Panc1 (cell line): ENCODE measurements around the gene SDK1.

Experiments
- POLR2AphosphoS5 ChIP-seq: IDR thresholded peaks from 2 replicates; pipeline ENCODE4 v1.6.1; 2012; ENCODE audit warnings: mild to moderate bottlenecking, low read depth, low read length, moderate library complexity
- REST ChIP-seq, 2 experiments: IDR thresholded peaks; 2 replicates each; pipeline ENCODE4 v1.6.1; 2011 to 2012; ENCODE audit warnings: low read depth in 2 of 2, control low read depth in 1 of 2, low read length in 1 of 2, mild to moderate bottlenecking in 1 of 2, moderate library complexity in 1 of 2; ENCODE audit not compliant: insufficient read depth in 1 of 2
- TCF7L2 ChIP-seq: IDR thresholded peaks from 2 replicates; pipeline ENCODE4 v1.6.1; 2011; ENCODE audit warnings: mild to moderate bottlenecking, low read depth, low read length, inconsistent platforms
- TF ChIP-seq, protein P1 (sequence below): fragments of 450-650 bp; IDR thresholded peaks from 2 replicates; pipeline ENCODE4 v1.5.1; 2017; ENCODE audit warnings: mild to moderate bottlenecking

GRCh38 chr7:3790803-3791202 lies 489.8 kb downstream of the SDK1 start:
- TF ChIP-seq, protein P1, sequence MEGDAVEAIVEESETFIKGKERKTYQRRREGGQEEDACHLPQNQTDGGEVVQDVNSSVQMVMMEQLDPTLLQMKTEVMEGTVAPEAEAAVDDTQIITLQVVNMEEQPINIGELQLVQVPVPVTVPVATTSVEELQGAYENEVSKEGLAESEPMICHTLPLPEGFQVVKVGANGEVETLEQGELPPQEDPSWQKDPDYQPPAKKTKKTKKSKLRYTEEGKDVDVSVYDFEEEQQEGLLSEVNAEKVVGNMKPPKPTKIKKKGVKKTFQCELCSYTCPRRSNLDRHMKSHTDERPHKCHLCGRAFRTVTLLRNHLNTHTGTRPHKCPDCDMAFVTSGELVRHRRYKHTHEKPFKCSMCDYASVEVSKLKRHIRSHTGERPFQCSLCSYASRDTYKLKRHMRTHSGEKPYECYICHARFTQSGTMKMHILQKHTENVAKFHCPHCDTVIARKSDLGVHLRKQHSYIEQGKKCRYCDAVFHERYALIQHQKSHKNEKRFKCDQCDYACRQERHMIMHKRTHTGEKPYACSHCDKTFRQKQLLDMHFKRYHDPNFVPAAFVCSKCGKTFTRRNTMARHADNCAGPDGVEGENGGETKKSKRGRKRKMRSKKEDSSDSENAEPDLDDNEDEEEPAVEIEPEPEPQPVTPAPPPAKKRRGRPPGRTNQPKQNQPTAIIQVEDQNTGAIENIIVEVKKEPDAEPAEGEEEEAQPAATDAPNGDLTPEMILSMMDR = no peak
- no peak for TF ChIP-seq TCF7L2
- no peak for TF ChIP-seq POLR2AphosphoS5
- no peak for TF ChIP-seq REST (IDR thresholded peaks at IDR 0.05; ENCODE audit: insufficient read depth in 1 of 2, low read depth in 2 of 2, low read length in 1 of 2)
